Measurements from ENCODE around the gene CDRT4.

CDRT4 gene

DNA sequence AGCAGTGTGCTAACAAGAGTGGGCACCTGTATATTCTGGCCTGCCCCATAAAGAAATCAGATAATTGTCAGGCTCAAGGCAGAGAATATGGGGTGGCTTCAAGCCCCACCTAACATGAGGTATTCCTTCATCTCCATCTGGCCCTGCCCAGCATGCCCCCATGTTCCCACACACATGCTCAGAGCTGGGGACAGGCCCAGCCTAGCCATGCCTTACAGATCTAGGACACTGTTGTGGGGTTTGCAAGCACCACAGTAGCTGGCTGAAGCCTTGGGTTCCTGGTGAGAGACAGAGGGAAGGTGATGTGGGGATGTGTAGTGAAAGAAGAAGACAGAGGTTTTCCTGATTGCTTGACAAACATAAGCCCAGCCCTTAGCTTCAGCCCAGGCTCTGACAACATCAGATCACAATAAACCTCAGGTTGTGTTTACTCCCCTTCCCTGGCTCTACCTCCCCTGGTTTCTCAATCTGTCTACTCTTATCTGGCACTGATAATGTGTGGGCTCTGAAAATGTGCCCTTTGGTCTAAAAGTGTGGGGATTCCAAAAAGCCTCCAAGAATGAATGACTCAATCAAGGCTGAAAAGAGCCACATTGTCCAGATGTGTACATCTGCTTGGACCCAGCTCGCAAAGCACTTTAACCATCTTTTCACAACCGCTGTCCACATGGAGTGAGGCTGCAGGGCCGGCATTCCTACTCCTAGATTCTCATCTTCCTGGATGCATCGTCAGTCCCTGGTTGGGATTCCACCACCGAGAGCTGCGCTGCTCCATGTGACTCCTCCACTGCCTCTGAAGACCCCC is 34.4 kb downstream of the CDRT4 start:
- H4K20me1 ChIP-seq: no peaks in the 10 kb centered on the region
- no peaks in the 10 kb centered on the region for H3K27me3 ChIP-seq
- no peak overlapping the region for H3K9ac ChIP-seq
- TF ChIP-seq Cebpa-rat (IDR thresholded peaks at IDR 0.05): no peak
- H3K4me3 ChIP-seq: no peak overlapping the region
- peaks cover 0 to 12% (median 10%) of the 10 kb centered on the region in 10 experiments; a peak in 17 of 20 replicates for H3K4me1 ChIP-seq
- no peak overlapping the region for H3K27ac ChIP-seq
- no peaks in the 10 kb centered on the region for H3K36me3 ChIP-seq
- no peak overlapping the region for H3K4me2 ChIP-seq
- H3K9me3 ChIP-seq (replicated peaks in 1 of 11): peaks cover 11 to 25% (median 19%) of the 10 kb centered on the region in 11 experiments

DNA sequence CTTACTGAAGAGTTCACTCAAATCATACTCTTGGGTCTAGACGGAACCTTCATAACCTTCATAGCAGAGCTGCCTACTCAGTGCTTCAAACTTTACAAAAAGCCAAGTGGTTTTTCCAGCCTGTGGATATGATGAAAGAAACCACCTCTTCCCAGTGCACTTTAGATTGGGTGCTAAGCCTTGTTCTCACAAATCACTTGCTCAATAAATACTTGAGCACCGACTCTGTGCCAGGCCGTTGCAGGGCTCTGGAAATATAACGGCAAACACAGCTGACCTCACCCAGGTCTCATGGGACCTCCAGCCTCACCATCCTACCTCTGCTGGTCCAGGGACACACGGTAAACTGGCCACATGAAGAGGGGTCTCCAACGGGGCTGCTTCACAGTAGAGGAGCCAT is 35.7 kb downstream of the CDRT4 start:
- Histone ChIP-seq H3K4me2 (no peak overlapping the region), H3K36me3 (no peaks in the 10 kb centered on the region), H3K27ac (no peak overlapping the region), H4K20me1 (no peaks in the 10 kb centered on the region), H3K9ac (no peak overlapping the region), H3K4me1 (peaks cover 0 to 7% (median 6%) of the 10 kb centered on the region in 10 experiments; a peak in 17 of 20 replicates), H3K4me3 (no peak overlapping the region), H3K9me3 (replicated peaks in 1 of 11) (peaks cover 6 to 17% (median 10%) of the 10 kb centered on the region in 11 experiments), H3K27me3 (no peaks in the 10 kb centered on the region)
- TF ChIP-seq Cebpa-rat (IDR thresholded peaks at IDR 0.05): no peak

DNA sequence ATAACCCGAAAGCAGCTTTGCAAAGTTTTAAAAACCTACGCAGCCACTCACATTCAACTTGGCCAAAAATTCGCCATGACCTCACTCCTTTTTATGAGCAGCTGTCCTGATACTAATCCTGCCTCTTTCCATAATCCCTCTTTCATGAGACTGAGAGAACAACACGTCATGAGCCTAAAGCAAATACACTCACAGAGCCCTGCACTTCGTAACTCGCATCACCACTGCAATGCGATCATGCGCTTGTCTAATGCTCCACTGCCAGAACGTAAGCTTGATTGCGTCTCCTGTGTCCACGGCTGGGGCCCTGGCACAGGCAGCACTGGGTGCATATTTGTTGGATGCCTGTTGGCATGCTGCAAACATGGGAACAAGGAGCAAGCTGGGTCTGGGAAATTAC is 36.2 kb downstream of the CDRT4 start:
- Histone ChIP-seq H3K36me3 (no peaks in the 10 kb centered on the region), H3K4me1 (peaks cover 0 to 2% (median under 1%) of the 10 kb centered on the region in 10 experiments; a peak in 5 of 20 replicates), H3K27me3 (no peaks in the 10 kb centered on the region), H3K9ac (no peak overlapping the region), H3K4me3 (no peak overlapping the region), H3K27ac (no peak overlapping the region), H4K20me1 (no peaks in the 10 kb centered on the region), H3K4me2 (no peak overlapping the region), H3K9me3 (replicated peaks in 1 of 11) (peaks cover under 1 to 11% (median 4%) of the 10 kb centered on the region in 11 experiments; a peak in 15 of 22 replicates)
- TF ChIP-seq Cebpa-rat (IDR thresholded peaks at IDR 0.05): no peak

DNA sequence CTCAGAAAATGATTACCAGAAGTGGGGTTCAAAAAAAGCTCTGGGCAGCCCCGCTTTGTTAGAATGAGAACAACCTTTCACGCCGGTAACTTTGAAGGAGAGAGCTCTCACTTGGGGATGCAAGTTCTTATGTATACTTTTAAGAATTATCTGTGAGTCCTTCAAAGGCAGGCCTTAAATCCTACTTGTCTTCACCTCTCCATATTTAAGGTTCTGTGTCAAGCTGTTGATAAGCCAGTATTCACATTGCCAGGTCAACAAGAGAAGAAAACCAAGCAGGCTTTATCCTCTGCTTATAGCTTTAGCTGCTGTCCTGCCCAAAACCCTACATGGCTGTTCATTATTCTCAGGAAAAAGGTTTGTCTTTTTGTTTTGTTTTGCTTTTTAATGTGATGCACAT is 42.9 kb downstream of the CDRT4 start:
- Histone ChIP-seq H3K27ac (no peak overlapping the region), H3K4me2 (no peak overlapping the region), H3K27me3 (no peaks in the 10 kb centered on the region), H3K36me3 (no peaks in the 10 kb centered on the region), H3K9me3 (replicated peaks in 1 of 11) (no peaks in the 10 kb centered on the region), H3K4me1 (no peaks in the 10 kb centered on the region), H3K4me3 (no peak overlapping the region), H3K9ac (no peak overlapping the region), H4K20me1 (no peaks in the 10 kb centered on the region; a peak in 1 of 22 replicates)
- no peak for TF ChIP-seq Cebpa-rat (IDR thresholded peaks at IDR 0.05)

DNA sequence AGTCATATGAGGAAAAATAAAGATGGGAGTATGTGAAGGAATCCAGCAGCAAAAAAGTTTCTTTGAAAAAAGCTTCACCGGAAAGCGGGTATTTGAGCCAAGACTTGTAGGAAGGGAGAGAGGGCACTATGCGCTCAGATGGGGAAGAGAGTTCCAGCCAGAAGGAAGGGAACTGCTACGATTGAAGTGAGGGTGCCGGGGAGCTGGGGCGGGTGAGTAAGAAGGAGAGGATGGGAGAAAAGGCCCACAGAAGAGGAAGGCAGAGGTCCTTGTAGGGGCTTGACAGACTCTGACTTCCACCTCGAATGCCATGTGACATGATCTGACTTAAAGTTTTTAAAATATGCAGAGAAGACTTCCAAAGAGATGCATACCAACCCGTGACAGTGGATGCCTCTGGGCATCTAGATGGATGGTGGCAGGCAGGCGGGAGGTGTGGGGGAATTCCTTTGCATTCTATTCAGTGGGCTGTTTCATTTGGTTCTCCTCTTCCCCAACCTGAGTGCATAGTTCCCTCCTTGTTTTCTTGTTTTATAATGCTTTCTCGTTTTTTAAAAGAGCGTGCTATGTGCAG is 44.9 kb downstream of the CDRT4 start:
- H3K4me1 ChIP-seq: no peaks in the 10 kb centered on the region
- H3K9ac ChIP-seq: no peak overlapping the region
- no peak overlapping the region for H3K4me2 ChIP-seq
- no peak overlapping the region for H3K27ac ChIP-seq
- no peaks in the 10 kb centered on the region for H3K36me3 ChIP-seq
- H3K27me3 ChIP-seq: no peaks in the 10 kb centered on the region
- H3K9me3 ChIP-seq (replicated peaks in 1 of 11): no peaks in the 10 kb centered on the region
- no peaks in the 10 kb centered on the region; a peak in 1 of 22 replicates for H4K20me1 ChIP-seq
- no peak for TF ChIP-seq Cebpa-rat (IDR thresholded peaks at IDR 0.05)
- no peak overlapping the region for H3K4me3 ChIP-seq

DNA sequence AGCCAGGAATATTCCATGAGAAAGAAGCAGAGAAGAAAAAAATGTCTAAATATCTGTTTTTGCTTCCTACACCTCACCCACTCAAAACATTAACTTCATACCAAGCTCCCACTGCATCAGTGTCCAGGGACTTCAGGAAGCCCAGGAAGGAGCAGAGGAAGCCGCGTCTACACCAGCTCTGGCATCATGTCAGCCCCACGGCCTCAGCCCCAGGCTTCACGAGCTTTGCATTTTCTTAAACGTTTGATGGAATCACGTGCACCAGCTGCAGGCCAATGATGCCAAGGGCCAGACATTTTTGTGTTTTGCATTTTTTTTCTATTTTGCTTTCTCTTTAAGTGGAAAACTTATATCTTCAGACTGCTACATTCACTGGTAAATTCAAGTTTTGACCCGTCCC is 48.6 kb downstream of the CDRT4 start:
- Histone ChIP-seq H3K4me3 (no peak overlapping the region), H3K27me3 (no peaks in the 10 kb centered on the region), H3K4me2 (no peak overlapping the region), H3K27ac (no peak overlapping the region), H3K4me1 (0 out of 20 replicates have a peak, but pooled peaks cover 0 to 4% (median 0%) of the 10 kb centered on the region in 10 experiments), H3K9me3 (replicated peaks in 1 of 11) (no peaks in the 10 kb centered on the region), H3K9ac (no peak overlapping the region), H3K36me3 (no peaks in the 10 kb centered on the region), H4K20me1 (no peaks in the 10 kb centered on the region; a peak in 1 of 22 replicates)
- TF ChIP-seq Cebpa-rat (IDR thresholded peaks at IDR 0.05): no peak

DNA sequence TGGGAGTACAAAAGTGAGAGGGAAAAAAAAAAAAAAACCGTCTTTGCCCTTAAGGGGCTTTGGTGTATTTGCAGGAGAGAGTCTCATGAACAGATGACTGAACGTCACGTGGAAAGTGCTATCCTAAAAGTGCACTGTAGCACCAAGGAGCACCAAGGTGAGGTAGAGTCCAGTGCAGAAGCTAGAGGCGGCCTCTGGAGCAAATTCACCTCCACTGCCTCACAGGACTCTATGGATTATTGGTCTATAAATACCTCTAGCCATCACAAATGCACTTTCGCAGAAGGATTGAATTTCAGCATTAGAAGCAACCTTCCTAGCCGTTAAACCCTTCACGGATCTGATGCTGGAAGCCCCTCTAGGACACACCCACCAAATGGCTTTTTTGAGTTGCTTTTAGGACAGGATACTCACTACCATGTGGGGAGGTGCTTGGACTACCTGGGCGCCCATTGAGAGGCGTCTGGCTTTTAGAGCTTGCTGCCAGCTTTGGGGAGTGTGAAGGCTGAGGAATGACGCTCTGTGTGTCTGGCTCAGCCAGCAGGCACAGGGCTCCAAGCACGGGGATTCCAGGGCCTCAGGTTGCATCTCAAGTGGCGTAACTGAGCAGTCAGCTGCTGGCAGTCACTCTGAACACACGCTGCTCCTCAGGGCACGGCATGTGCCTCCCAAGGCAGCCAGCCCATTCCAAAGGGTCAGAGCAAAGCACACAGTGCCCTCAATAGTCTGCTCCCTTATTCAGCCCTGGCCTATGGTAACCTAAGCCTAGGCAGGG is 52.7 kb downstream of the CDRT4 start:
- Histone ChIP-seq H3K27ac (no peak overlapping the region), H3K27me3 (no peaks in the 10 kb centered on the region), H3K4me3 (no peak overlapping the region), H3K9ac (no peak overlapping the region), H3K36me3 (no peaks in the 10 kb centered on the region), H3K4me1 (peaks cover 12 to 39% (median 24%) of the 10 kb centered on the region in 10 experiments), H3K9me3 (replicated peaks in 1 of 11) (no peaks in the 10 kb centered on the region), H4K20me1 (no peaks in the 10 kb centered on the region), H3K4me2 (no peak overlapping the region)
- TF ChIP-seq Cebpa-rat (IDR thresholded peaks at IDR 0.05): no peak

DNA sequence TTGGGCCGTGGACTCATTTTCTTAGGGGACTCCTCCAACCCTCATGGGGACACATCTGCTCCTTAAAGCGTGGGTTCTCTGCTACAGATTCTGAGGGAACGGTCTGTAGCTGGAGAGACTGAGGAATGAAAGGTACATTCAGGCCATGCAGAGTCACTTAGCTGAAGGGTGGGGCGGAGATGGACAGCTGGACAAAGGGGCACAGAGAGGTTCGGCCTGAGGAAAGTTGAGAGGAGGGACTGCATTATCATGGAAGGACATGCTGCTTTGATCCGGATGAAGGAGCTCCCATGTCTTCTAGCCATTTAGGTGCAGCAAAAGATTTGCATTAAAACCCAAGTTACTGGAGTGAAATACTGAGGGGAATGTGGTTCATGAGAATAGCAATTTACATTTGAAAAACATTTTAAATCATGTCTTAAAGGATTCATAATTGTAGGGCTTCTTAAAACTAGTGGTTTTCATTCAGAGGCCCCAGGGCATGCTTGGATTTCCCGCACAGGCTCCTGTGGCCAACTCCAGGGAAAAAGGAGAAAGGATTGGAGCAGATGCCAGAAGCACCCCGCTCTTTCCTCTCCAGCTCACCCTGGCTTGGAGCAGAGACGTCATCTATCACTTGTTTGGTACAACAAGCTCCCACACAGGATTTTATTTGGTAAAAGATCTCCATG is 54.2 kb downstream of the CDRT4 start:
- H3K9ac ChIP-seq: no peak overlapping the region
- H3K27ac ChIP-seq: peak overlapping the region in 4 of 11 experiments; percentile 45 to 76 (median 71); a peak in 7 of 22 replicates
- H4K20me1 ChIP-seq: no peaks in the 10 kb centered on the region
- no peaks in the 10 kb centered on the region for H3K27me3 ChIP-seq
- H3K4me3 ChIP-seq: no peak overlapping the region
- no peak for TF ChIP-seq Cebpa-rat (IDR thresholded peaks at IDR 0.05)
- H3K9me3 ChIP-seq (replicated peaks in 1 of 11): no peaks in the 10 kb centered on the region
- H3K36me3 ChIP-seq: no peaks in the 10 kb centered on the region
- H3K4me2 ChIP-seq: peak overlapping the region in 5 of 11 experiments; percentile 67 to 83 (median 80); a peak in 7 of 22 replicates
- H3K4me1 ChIP-seq: peaks cover 12 to 50% (median 24%) of the 10 kb centered on the region in 10 experiments

Data from BLaER1 treated with 17β-estradiol and CSF1 and Interleukin-3, amounts not matched to agents 10 nM and 100 nM (cell line).